ENCODE results near the gene LMOD3.

GRCh38 chr3:69104586-69104985 lies 17.8 kb downstream of the LMOD3 start:
- TF ChIP-seq POLR2A (IDR thresholded peaks at IDR 0.05) = no peak
- TF ChIP-seq CTCF (IDR thresholded peaks at IDR 0.05) = no peak
